Thoracic aorta (tissue), 2 donors: ENCODE results near the gene SPOCK1. TPM values are rescaled to one million over a fixed set of nuclear protein-coding genes. Genes with fewer than 3 reads are reported as not detected.
"Not testable (repeated sequence)": the region's sequence is repeated elsewhere in the genome, so short reads cannot be mapped to it uniquely, and the experiment has no call there.

Source experiments
- ATAC-seq: fragments of 150-250 bp; one replicate; pipeline ENCODE4 v1.8.0; 2017; ENCODE audit warnings: low read depth; ENCODE audit not compliant: insufficient number of reproducible peaks, low FRiP score
- DNase-seq: peaks from one replicate; pipeline ENCODE4 v3.0.0-alpha.2; 2020; ENCODE audit warnings: low spot score
- H3K27ac ChIP-seq, 2 donors: fragments of 200-600 bp; sonication (generic); 1 replicate in 1 of 2; 2 replicates in 1 of 2; pipeline ENCODE4 v1.5.1; 2016; ENCODE audit warnings: mild to moderate bottlenecking in 2 of 2, moderate library complexity in 2 of 2
- H3K27me3 ChIP-seq: fragments of 200-600 bp; sonication (generic); replicated peaks from 2 replicates; pipeline ENCODE4 v1.6.0; 2016; ENCODE audit warnings: mild to moderate bottlenecking; ENCODE audit not compliant: insufficient read depth
- H3K36me3 ChIP-seq: fragments of 200-600 bp; sonication (generic); one replicate; pipeline ENCODE4 v1.5.1; 2016
- H3K4me1 ChIP-seq, 2 donors: fragments of 200-600 bp; sonication (generic); 1 replicate in 1 of 2; 2 replicates in 1 of 2; pipeline versions ENCODE4 v1.5.1 to v1.6.0; 2016; ENCODE audit warnings: low read depth in 2 of 2, mild to moderate bottlenecking in 1 of 2; ENCODE audit not compliant: control insufficient read depth in 1 of 2
- H3K4me3 ChIP-seq: fragments of 200-600 bp; sonication (generic); 2 replicates; pipeline ENCODE4 v1.5.1; 2016; ENCODE audit warnings: mild to moderate bottlenecking
- H3K9me3 ChIP-seq: fragments of 200-600 bp; sonication (generic); 2 replicates; pipeline ENCODE4 v1.5.1; 2016
- total RNA-seq, 2 donors: library from RNA; depleted of rRNA; stranded (reverse); fragments of >200 nt; gene quantifications; one replicate each; pipeline versions ENCODE4 v1.1.0 to v1.2.3, GENCODE V29; 2016
- TF ChIP-seq, protein P1 (sequence below): fragments of 200-600 bp; sonication (generic); IDR thresholded peaks from one replicate; pipeline ENCODE4 v1.5.1; 2019; ENCODE audit warnings: antibody characterized with exemption

SPOCK1 gene
- total RNA-seq, 2 donors from 2014 or later: 25.2 to 43.2 TPM

DNA sequence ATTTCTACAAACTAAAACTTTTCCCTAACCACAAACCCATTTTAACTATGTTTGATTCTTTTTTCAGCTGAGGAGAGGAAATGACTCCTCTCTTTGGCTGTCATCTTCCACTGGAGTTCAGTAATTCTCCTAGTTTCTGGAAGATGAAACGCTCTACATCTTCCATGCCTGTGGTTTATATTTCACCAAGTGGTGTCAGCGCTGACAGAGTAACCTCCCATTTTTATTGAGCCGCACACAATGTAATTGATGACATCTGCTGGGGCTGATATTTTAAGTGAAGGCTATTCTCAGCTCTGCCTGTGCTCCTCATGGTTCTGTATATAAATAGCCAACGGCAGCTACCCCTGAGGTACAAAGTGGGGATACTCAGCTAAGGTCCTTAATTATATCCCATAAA lies 234.6 kb downstream of the SPOCK1 start:
- DNase-seq (no peak), ATAC-seq (no peak)
- Histone ChIP-seq H3K4me1 (peaks cover 9 to 37% of the 10 kb centered on the region in 2 donors), H3K4me3 (no peak overlapping the region), H3K36me3 (no peaks in the 10 kb centered on the region), H3K27ac (peak overlapping the region in 1 of 2 donors; percentile 31), H3K9me3 (no peaks in the 10 kb centered on the region), H3K27me3 (no peaks in the 10 kb centered on the region)
- TF ChIP-seq, protein P1, sequence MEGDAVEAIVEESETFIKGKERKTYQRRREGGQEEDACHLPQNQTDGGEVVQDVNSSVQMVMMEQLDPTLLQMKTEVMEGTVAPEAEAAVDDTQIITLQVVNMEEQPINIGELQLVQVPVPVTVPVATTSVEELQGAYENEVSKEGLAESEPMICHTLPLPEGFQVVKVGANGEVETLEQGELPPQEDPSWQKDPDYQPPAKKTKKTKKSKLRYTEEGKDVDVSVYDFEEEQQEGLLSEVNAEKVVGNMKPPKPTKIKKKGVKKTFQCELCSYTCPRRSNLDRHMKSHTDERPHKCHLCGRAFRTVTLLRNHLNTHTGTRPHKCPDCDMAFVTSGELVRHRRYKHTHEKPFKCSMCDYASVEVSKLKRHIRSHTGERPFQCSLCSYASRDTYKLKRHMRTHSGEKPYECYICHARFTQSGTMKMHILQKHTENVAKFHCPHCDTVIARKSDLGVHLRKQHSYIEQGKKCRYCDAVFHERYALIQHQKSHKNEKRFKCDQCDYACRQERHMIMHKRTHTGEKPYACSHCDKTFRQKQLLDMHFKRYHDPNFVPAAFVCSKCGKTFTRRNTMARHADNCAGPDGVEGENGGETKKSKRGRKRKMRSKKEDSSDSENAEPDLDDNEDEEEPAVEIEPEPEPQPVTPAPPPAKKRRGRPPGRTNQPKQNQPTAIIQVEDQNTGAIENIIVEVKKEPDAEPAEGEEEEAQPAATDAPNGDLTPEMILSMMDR: no peak

DNA sequence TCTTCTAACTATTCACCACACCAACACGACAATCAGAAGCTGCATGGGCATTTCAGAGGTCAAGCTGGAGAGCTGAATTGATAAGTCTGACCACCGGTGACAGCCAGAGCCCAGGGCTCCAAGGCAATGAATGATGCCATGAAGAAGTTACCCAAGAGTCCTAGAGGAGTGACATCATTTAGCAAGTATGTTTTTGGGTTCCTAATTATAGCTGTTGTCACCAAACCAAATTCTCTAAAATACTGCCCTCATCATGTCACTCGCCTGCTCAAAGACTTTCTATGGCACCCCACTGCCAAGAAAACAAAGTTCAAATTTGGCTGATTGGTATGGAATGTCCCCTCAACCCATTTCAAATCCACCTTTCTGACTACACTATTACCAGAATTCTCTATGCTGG lies 235.1 kb downstream of the SPOCK1 start:
- no peak for DNase-seq
- no peak overlapping the region for H3K4me3 ChIP-seq
- no peaks in the 10 kb centered on the region for H3K27me3 ChIP-seq
- no peaks in the 10 kb centered on the region for H3K36me3 ChIP-seq
- no peaks in the 10 kb centered on the region for H3K9me3 ChIP-seq
- H3K27ac ChIP-seq: peak overlapping the region in 1 of 2 donors; percentile 31
- peaks cover 9 to 32% of the 10 kb centered on the region in 2 donors for H3K4me1 ChIP-seq
- TF ChIP-seq, protein P1: no peak
- ATAC-seq: peak; percentile 93

DNA sequence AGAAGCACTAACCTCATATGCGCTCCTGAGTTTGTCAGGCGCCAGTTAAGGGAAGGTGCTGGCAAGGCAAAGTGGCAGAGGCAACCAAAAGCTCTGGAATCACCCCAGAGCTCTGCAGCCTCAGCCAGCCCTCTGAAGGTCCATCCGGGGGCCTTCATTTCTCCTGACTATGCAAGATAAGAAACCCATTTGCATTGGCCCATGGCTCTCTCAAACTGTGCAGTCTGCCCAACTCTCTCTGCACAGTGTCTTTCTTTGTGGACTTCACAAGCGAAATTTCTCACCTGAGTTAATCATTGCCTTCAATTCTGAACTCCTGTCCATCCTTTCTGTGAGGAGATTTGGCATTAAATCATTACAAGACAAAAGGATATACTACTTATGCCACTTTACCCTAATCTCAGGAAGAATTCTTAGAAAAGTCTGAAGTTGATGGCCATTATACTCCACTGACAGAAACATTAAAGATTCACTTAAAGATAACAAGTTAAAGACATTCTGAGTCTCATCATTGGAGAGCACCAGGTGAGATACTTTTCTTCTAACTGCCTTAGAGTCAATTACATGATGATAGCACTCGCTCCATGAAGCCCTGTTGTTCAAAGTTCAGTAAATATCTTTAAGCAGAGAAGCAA lies 235.6 kb downstream of the SPOCK1 start:
- H3K36me3 ChIP-seq: no peaks in the 10 kb centered on the region
- no peak overlapping the region for H3K27ac ChIP-seq
- ATAC-seq (no peak), DNase-seq (no peak)
- TF ChIP-seq, protein P1: no peak
- no peaks in the 10 kb centered on the region for H3K27me3 ChIP-seq
- no peaks in the 10 kb centered on the region for H3K9me3 ChIP-seq
- no peak overlapping the region for H3K4me3 ChIP-seq
- peaks cover 9 to 29% of the 10 kb centered on the region in 2 donors for H3K4me1 ChIP-seq

DNA sequence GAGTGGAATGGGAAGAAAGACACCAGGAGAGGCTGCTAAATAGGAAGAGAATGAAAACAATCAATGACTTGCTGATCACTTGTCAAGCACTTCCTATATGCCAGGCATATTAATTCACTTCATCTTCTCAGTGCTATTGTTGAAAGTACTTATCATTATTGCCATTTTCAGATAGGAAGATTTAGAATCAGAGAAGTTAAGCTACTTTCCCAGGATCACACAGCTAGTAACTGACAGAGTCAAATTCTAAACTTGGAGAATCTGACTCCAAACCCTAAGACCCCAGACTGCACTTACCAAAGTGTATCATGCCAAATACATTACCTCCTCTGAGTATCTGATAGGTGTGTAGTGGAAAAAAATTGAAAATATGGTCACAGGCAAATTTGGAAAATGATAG lies 236.3 kb downstream of the SPOCK1 start:
- Histone ChIP-seq H3K27me3 (no peaks in the 10 kb centered on the region), H3K36me3 (no peaks in the 10 kb centered on the region), H3K4me1 (peaks cover 9 to 23% of the 10 kb centered on the region in 2 donors), H3K27ac (no peak overlapping the region), H3K4me3 (no peak overlapping the region), H3K9me3 (no peaks in the 10 kb centered on the region)
- no peak for ATAC-seq
- TF ChIP-seq, protein P1: no peak
- no peak for DNase-seq

DNA sequence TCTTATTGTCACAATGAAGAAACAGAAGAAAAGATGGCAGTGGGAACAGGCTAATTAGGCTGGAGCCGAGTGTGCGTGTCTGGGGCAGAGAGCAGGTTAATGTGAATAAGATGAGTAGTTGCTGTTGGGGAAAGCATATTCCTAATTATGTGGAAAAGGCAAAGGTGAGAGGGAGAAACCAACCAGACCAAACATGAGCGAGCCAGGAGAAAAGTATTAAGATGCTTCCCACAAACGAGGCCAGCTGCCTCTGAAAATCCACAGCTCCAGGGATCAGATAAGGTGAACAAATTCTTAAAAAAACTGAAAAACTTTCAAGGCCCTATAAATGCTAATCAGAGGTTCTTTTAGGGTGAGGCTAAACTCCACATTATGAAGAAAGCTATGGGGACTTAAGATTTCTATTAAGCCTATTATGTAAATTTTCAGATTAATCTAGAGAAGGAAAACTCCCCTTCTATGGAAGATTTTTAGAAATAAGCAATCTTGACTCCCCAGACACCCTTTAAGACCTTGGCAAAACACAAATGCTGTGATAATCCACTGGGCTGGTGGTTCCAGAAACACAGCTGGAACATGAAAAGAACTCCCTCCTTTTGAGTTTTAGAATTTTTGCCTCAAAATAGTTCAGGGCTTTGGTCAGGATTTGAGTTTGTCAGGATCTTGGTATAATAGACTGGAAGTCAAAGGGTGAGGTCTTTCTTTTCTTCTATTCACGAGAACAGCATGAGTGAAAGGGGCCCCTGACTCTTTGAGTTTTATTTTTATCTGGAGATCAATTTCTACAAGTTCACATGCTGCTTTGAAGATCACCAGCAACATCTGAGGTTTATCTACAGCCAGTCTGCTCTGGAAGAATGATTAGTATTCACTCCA lies 238.1 kb downstream of the SPOCK1 start:
- no peaks in the 10 kb centered on the region for H3K9me3 ChIP-seq
- no peak overlapping the region for H3K4me3 ChIP-seq
- TF ChIP-seq, protein P1: no peak
- DNase-seq (no peak), ATAC-seq (no peak)
- no peaks in the 10 kb centered on the region for H3K36me3 ChIP-seq
- no peak overlapping the region for H3K27ac ChIP-seq
- H3K27me3 ChIP-seq: no peaks in the 10 kb centered on the region
- peaks cover 9 to 23% of the 10 kb centered on the region in 2 donors for H3K4me1 ChIP-seq

DNA sequence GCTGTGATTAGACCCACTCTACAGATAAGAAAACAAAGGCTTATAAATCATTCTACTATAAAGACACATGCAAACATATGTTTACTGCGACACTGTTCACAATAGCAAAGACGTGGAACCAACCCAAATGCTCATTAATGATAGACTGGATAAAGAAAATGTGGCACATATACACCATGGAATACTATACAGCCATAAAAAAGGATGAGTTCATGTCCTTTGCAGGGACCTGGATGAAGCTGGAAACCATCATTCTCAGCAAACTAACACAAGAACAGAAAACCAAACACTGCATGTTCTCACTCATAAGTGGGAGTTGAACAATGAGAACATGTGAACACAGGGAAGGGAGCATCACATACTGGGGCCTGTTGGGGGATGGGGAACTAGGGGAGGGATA lies 240.0 kb downstream of the SPOCK1 start:
- not testable (repeated sequence) for H3K27me3 ChIP-seq, H3K4me3 ChIP-seq, ATAC-seq, H3K9me3 ChIP-seq, DNase-seq, H3K36me3 ChIP-seq, H3K27ac ChIP-seq
- H3K4me1 ChIP-seq: peaks cover 8 to 21% of the 10 kb centered on the region in 2 donors
